Mammary epithelial cell (primary cell): ENCODE data around the gene PRDM8.

Experiments
- EZH2 ChIP-seq: IDR thresholded peaks from 2 replicates; pipeline ENCODE4 v1.6.1; 2012; ENCODE audit warnings: low read length, inconsistent platforms, borderline replicate concordance
- TF ChIP-seq, protein P1 (sequence below), 2 donors: IDR thresholded peaks in 1 of 2; conservative IDR thresholded peaks in 1 of 2; 2 replicates each; pipeline ENCODE4 v1.5.1; 2011 to 2012; ENCODE audit warnings: inconsistent platforms in 2 of 2, low read length in 2 of 2, mild to moderate bottlenecking in 2 of 2, control low read depth in 1 of 2, low read depth in 1 of 2; ENCODE audit not compliant: insufficient read depth in 1 of 2; ENCODE audit errors: extremely low read depth in 1 of 2

DNA sequence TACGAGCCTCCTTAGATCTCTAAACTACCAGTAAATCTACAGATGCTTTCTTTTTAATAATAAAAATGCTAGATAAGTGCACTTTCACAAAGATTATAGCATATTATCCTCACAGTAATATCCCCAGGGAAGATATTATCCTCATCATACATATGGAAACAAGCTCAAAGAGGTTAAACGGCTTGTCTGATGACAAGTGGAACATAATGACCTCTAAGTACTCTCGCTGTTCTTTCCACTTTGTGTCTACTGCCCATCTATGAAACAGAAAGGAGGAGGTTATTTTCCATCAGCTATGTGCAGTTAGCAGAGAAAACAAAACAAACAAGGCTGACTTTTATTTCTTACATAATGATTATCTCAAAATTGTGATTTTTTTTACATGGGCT lies 42.8 kb upstream of the PRDM8 start:
- TF ChIP-seq, protein P1, sequence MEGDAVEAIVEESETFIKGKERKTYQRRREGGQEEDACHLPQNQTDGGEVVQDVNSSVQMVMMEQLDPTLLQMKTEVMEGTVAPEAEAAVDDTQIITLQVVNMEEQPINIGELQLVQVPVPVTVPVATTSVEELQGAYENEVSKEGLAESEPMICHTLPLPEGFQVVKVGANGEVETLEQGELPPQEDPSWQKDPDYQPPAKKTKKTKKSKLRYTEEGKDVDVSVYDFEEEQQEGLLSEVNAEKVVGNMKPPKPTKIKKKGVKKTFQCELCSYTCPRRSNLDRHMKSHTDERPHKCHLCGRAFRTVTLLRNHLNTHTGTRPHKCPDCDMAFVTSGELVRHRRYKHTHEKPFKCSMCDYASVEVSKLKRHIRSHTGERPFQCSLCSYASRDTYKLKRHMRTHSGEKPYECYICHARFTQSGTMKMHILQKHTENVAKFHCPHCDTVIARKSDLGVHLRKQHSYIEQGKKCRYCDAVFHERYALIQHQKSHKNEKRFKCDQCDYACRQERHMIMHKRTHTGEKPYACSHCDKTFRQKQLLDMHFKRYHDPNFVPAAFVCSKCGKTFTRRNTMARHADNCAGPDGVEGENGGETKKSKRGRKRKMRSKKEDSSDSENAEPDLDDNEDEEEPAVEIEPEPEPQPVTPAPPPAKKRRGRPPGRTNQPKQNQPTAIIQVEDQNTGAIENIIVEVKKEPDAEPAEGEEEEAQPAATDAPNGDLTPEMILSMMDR (conservative IDR thresholded peaks at IDR 0.05 in 1 of 2, IDR thresholded peaks at IDR 0.05 in 1 of 2; ENCODE audit: extremely low read depth in 1 of 2, insufficient read depth in 1 of 2, low read depth in 1 of 2, low read length in 2 of 2) = no peak
- TF ChIP-seq EZH2 = no peak
